DMS114 treated with DMSO at 0.1 percent for 48 hours (cell line): ENCODE results near the gene PKP1.

Source experiments
- DNase-seq: peaks from one replicate; lab custom pipeline; 2025; ENCODE audit not compliant: unreplicated experiment; lab: John Stamatoyannopoulos, UW

The PKP1 gene

DNA sequence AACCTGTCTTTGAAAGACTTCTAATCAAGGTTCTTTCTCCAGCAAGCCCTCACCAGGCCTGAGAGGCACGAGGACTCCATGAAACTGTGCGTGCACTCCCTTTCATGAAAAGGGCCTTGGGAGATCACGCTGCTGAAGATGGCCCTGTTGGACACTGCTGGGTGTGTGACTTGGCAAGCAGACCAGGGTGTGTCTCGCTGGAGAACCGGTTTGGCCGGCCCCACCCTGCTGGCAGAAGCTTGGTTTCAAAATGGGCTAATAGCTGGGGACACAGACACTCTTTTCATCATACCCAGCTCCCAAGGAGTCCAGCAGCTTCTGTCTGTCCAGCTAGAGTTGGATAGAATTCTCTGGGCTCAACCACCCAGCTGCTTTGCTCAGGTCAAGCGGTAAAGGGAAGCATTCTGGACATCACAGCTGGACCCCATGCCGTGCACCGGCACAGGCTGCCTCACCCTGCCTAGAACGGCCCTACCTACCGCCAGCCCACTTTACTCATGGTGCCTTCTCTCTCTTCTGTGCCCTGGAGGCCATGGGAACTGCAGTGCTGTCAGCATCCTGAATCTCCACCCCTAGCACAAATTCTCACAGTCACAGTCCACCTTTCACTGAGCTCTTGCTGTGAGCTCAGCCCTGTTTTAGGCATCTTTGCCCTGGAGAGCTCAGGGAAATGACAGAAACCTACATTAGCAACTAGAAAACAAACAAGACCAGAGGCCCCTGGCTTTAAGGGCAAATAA lies 24.6 kb downstream of the PKP1 start:
- DNase-seq, result no peak

- DNase-seq, result no peak
Measured at GRCh38 chr1:201309416-201309815, 26.1 kb downstream of the PKP1 start.

DNA sequence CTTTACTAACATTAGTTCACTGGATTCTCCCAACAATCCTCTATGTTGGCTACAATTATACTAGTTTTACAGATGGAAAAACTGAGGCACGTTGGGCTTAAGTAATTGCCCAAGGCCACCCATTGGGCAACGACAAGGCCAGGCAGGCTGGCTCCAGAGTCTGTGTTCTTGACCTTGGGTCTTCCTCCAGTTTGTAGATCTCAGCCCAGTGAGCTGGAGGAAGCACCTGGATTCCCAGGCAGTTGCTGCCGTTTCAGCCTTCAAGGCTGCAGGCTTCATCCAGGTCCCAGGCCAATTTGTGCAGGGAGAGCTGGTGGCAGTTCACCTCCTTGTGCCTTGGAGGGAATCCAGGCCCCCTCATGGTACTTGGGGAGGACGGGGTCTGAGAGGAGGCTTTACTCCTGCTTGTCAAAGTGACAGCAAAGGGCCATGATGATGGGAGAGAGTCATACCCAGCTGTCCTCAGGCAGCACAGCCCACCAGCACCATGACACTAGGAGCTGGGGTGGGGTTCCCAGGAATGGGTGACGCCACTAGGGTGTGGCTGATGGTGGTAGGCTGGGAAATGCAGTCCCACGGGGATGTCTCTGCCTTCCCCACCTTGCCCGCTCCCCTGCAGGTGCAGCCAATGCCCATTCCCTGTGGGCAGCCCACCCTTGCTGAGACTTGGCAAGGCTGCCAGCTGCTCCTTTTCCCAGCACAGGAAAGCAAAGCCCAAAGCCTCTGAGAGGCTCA lies 27.1 kb downstream of the PKP1 start:
- DNase-seq, result no peak

GRCh38 chr1:201310986-201311355 lies 27.7 kb downstream of the PKP1 start:
- DNase-seq, result no peak

GRCh38 chr1:201311356-201312011 lies 28.2 kb downstream of the PKP1 start:
- DNase-seq, result no peak

DNA sequence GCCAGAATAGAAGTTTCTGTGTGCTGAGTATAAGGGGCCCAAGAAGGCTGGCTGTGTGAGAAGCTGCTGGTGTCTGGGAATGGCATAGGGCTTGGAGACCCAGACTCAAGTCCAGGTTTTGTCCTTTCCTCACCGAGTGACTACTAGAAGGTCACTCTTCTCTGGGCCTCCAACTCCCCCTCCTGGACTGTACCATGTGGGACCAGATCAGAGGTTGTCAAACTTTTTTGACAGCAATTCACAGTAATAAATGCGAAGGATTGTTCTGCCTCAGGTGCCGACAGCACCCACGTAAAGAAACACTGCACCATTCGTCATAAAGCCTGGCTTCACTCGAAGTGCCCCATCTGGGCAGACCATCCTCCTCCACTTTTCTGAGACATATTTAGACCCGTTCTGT lies 29.0 kb downstream of the PKP1 start:
- no peak for DNase-seq

- DNase-seq, result no peak
Measured at GRCh38 chr1:201313086-201313485, 29.8 kb downstream of the PKP1 start.

DNA sequence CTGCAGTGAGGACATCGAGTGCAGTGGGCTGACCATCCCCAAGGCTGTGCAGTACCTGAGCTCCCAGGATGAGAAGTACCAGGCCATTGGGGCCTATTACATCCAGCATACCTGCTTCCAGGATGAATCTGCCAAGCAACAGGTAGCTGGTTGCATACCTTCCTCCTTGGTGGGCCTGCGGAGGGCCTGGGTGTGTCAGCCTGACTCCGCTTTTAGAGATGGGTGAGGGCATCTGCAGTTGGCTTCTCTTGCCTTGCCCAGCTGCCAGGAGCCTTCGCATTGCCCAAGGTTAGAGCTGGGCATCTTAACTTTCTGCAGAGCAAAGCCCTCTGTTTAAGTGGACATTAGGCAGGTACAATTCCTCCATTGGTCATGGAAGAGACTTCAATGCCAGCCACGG lies 33.2 kb downstream of the PKP1 start:
- no peak for DNase-seq

- DNase-seq, result no peak
Measured at GRCh38 chr1:201317551-201317950, 34.2 kb downstream of the PKP1 start.

DNA sequence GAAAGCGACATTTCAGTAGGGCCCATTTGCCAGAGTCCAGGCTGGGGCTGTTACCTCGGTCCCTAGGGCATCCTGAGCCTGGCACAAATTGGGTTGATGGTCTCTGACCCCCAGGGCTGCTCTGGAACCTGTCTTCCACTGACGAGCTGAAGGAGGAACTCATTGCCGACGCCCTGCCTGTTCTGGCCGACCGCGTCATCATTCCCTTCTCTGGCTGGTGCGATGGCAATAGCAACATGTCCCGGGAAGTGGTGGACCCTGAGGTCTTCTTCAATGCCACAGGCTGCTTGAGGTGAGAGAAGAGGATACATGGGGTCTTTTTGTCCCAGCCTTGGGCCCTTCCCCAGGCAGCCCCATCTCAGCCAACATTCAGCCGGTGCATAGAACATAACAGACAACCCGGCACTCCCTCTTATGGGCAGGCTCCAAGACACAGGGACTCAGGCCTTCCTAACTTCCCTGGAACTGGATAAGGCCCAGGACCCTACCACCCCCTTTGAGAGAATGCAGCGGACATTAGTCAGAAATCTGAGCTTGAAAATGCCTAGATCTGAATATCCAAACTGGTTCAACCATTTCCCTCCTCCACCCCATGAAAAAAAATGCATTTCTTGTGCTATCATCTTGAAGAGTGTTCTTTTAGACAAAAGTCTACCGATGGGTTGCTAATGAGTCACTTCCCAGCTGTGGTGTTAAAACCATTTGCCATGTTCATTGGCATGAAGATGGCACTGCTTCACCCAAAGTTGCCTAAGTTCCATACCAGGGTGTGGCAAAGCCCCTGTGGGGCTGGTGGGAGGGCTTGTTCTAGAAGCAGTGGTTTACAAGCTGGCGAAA lies 35.4 kb downstream of the PKP1 start:
- DNase-seq, result no peak

- DNase-seq, result no peak
Measured at GRCh38 chr1:201319631-201320030, 36.3 kb downstream of the PKP1 start.

GRCh38 chr1:201320168-201320788 lies 37.0 kb downstream of the PKP1 start:
- DNase-seq, result no peak

GRCh38 chr1:201321826-201322390 lies 38.6 kb downstream of the PKP1 start:
- no peak for DNase-seq

- DNase-seq, result no peak
Measured at GRCh38 chr1:201322653-201323510, 39.6 kb downstream of the PKP1 start.

DNA sequence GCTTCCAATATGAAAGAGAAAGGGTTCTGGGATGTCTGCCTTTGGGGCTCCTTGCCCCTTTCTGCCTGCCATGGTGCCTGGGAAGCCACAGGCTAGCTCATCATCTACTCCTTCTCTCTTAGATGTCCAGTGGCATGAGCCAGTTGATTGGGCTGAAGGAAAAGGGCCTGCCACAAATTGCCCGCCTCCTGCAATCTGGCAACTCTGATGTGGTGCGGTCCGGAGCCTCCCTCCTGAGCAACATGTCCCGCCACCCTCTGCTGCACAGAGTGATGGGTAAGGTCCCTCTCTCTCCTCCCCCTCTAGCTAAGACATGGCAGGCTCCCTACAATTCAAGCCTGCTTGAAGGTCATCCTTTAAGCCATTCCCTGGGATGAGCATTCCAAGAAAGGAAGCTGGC lies 41.0 kb downstream of the PKP1 start:
- DNase-seq, result no peak

DNA sequence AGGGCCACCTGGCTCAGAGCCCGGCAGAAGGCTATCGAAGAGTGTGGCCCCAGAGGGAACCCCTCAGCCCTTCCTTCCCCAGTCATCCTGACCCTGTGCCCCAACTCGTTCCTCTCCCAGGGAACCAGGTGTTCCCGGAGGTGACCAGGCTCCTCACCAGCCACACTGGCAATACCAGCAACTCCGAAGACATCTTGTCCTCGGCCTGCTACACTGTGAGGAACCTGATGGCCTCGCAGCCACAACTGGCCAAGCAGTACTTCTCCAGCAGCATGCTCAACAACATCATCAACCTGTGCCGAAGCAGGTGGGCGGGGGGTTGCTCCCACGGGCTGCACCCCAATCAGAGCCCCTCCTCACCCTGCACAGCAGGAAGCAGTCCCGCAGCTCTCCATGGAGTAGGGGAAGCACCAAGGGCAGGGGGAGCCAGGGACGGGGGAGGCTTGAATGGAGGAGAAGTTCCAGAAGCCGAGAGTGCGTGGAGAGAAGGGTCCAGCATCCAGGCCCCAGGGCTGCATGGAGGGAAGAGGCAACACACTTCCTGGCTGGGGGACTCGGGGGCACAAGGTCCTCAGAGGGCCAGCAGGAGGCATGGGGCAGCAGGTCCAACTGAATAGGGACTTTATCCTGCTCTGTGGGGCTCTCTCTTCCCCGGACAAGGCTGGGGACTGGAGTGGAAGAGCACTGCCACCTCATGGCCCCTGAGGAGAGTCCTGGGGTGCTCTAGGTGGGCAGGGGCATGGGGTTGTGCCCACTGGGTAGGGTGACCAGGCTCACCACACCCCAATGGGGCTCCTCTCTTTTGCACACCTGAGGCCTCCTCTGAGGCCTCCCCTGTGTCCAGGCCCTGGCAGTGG lies 41.7 kb downstream of the PKP1 start:
- DNase-seq, result no peak

DNA sequence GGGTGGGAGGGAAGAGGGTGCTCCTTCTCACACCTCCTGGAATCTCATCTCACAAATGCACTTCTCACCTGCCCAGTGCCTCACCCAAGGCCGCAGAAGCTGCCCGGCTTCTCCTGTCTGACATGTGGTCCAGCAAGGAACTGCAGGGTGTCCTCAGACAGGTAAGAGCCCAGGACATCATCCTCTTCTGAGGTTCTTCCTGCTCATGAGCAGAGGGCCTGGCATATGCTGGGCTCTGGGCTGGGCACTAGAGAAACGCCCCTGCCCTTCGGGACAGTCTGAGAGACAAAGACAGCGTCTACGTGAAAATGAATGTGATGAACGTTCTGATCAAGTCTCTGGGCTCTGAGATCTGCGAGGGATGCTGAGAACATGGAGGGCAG lies 42.4 kb downstream of the PKP1 start:
- no peak for DNase-seq

DNA sequence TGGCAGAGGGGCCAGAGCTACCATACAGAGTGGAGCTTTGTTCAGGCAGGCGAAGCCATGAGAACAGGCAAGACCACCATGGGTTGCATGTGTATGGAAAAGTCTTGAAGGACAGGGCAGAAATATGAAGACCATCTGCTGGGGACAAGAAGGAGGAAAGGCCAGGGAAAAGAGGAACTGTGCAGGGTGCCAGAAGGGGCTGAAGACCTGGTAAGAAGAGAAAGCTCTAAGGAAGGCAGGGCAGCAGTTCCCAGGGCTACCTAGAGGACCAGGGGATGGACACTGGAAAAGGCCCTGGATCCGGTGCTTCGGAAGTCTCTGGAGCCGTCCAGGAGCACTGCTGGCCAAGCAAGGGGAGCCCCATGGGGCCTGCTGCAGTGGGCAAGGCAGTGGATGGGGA lies 43.4 kb downstream of the PKP1 start:
- DNase-seq, result no peak
